ENCODE measurements around the gene ANO6.

The ANO6 gene

DNA sequence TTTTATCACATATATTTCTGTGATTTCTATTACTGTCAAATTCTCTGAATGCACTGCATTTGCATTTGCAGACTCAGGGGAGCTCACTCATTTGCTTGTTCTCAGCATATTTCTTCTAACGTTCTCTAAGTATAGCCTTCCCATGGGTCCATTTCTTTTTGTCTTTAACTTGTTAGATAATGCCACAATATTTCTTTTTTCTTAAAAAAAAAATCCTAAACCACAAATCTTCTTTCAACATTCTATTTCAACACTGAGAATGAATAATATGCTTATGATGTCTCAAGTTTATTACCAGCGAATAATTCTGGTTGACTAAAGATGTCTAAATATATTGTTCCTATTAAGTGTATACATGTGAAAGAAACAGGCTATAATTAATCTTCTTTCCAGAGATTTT lies 200.2 kb downstream of the ANO6 start:
- DNase-seq, result no peak

DNA sequence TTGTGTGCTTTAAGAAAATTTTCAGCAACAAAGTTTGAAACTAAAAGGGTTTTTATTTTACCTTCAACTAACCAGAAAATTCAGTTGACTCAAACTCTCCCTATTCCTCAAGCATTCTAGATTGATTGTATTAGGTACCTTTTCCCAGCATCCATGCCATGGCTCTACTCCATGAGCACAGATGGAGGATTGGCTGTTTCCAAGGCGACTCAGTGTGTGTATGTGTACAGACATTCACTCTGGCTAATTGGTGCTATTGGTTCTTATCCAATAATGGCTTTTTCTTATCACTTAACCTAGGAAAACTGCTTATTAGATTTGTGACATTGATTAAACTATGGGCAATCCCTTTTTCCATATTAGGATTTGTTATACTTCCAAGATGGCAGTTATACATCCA lies 202.6 kb downstream of the ANO6 start:
- DNase-seq, result no peak

DNA sequence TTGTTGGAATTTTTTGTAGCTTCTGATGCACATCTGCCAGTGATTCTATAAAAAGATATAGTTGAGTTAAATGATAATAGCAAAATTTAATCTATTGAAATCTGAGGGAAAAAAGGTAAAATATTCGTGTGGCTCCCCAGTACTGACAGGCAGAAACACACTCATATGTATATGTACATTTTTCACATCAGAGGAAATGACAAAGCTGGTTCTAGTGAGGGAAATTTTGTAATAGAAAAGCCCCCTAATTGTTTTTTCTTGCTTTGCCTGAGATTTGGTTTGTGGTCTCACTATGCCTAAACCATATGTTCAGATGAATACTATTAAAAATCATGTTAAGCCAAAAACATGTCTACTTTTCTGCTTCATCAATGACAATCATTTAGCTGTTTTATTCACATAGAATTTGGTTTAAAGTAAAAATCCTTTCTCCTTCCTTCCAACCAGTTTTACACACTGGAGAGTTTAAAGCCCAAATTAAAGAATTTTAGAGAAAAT lies 203.5 kb downstream of the ANO6 start:
- DNase-seq, result no peak

DNA sequence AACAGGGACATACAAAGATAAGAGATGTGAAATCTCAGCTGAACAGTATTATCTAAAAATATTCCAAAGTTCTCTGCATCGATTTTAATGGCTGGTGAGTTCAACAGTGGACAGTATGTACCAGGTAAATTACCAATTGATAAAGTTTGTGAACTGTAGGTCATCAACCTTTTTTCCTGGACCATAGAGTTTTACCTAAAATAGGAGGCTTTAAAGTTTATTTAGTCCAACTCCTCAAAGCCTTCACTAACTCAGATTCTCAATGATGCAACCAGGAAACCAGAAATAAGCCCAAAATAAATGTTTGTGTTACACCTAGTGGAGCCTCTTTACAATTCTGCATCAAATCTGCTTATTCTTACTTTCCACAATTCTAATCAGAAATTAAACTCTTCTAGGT lies 205.8 kb downstream of the ANO6 start:
- DNase-seq, result no peak

DNA sequence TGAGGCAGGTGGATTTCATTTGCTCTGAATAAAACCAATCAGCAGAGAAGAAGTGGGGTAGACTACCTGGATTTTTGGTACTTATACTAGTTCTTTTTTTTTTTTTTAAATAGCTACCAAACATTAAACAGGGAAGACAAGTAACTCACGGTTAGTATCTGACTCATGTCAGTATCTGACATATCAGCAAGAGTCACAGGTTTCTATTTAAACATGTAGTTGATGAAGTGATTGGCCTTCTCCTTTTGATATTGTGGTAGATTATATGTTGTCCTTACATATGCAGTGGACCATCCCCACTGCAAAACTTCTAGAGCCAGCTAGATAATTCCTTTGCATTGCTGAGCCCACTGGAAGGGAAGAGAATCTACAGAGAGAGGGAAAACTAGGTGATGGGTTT lies 208.0 kb downstream of the ANO6 start:
- DNase-seq, result no peak

DNA sequence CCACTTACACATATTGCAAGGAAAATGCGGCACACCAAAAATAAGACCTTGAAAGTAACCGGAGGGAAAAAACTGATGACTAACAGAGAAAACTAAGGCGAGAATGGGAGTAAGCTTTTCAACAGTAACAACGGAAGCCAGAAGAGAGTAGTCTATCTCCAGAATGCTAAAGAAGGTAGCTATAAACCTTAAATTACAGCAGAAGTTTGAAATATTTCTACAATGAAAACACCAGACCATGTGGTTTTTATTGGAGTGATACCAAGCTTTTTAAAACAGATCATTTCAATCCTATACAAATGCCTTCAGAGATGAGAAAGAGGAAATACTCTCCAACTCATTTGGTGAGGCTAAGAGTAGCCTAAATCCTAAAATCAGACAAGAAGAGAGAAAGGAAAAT lies 209.5 kb downstream of the ANO6 start:
- DNase-seq, result no peak

DNA sequence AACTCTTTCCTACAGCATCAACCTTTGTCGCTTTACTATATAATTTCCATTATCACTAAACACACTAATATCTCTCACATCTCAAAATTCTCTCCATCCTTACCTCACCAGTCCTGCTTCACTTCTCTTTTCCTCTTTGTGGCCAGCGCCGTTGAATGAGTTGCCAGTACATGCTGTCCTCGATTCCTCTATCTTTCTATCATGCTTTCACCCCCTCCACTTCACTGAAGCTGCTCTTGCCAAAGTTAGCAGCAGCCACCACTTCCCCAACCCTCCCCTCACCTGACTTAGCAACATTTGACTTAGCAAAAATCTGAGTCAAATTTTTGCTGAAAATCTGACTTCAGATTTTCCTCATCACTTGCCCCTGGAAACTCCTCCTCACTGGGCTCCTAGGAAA lies 210.4 kb downstream of the ANO6 start:
- no peak for DNase-seq

DNA sequence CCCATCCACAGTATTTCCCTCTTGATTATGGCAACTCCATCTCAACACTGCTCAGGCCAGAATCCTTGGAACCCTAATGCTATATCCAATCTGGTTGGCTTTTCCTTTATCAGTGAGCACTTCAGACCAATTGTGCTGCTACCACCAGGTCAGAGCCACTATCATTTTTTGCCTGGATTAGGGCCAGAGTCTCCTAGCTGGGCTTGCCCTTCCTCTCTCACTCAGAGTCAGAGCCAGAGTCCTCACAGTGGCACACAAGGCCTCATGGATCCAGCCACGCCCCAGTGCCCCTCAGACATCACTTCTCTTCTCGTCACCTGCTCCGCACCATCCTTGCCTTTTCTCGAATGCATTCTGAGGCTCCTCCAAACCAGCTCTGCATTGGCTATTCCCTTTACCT lies 211.1 kb downstream of the ANO6 start:
- no peak for DNase-seq

DNA sequence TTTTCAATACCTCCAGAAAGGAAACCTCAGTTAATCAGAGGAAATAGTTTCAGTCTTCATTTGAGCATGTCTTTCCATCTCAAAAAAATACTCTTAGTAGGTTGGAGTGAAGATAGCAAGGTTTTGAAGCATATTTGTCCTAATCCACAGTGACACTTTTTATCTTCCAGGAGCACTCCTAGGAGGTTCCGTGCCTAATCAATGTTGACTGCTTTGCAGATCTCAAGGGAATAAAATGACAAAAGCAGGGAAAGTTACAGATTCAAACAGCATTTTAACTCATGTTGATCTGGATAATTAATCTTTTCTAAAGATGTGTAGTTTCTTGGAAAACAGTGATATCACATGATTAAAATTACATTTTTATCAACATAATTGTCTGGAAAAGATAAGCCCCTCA lies 213.9 kb downstream of the ANO6 start:
- DNase-seq, result no peak

DNA sequence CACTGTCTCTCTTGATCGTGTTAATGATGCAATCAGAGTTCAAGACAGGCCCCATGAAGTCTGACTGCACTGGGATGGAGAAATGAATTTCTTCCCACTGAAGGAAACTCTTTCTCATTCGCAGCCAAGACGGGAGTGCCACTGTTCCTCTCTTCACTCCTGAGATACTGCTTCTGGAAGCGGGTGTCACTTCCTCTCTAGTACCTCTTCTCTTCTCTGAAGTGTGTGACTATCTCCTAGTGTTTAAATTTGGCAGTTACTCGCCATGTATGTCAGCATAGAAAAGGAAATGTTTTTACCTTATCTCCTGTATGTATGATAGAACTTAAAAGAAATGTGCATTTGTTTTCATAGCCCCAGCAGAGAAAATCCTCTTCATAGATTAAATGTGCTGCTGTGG lies 215.2 kb downstream of the ANO6 start:
- no peak for DNase-seq

DNA sequence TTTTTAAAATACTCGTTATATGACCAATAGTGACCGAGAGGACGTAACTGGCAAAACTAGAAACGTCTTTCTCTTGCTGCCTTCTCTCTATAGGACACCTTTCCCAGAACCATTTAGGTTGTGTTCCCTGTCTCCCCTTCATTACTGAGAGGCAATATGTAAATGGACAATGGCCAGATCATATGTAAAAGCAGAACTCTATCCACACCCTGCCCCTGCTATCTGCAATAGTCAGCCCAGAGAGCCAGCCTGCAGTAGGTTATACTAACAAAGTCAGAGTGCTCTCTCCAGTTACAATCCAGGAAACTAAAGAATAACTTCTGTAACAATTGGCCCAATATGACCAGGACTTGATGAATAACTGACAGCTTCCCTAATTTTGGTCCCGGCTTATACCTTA lies 216.8 kb downstream of the ANO6 start:
- DNase-seq, result no peak

DNA sequence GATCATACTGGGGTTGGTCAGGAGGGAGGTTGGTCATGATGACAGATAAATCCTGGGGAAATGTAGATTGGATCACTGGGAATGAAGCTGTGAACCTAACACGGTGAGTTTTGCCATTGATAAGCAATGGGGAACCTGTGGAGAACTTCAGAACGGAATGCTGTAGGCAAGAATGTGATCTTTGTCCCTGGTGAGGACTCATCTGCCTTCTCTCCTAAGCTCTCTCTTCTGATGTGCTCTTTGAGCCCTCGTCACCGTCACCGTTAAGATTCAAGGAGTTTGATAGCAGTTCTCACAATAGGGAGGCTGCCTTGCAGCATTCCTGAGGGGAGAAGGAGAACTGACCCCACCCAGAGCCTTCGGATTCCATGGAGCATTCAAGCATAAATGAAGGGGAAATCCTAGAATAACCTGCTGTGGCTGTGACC lies 217.6 kb downstream of the ANO6 start:
- no peak for DNase-seq

DNA sequence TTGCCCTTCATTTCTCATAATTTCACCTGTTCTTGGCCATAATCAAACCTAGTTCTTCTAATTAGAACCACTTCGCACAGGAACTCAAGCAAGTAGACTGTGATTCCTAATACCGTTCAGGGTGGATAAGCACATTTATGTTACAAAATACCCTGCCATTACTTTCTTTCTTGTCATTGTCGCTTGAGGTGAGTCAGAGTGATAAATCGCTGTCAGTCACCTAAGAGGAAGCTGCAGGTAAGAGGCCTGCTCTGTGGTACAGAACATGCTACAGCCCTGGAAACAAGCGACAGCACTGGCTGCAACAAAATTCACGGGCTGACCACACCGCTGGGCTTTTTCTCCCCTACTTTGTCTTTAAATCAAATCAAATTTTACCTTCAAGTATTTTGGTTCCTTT lies 218.2 kb downstream of the ANO6 start:
- no peak for DNase-seq

DNA sequence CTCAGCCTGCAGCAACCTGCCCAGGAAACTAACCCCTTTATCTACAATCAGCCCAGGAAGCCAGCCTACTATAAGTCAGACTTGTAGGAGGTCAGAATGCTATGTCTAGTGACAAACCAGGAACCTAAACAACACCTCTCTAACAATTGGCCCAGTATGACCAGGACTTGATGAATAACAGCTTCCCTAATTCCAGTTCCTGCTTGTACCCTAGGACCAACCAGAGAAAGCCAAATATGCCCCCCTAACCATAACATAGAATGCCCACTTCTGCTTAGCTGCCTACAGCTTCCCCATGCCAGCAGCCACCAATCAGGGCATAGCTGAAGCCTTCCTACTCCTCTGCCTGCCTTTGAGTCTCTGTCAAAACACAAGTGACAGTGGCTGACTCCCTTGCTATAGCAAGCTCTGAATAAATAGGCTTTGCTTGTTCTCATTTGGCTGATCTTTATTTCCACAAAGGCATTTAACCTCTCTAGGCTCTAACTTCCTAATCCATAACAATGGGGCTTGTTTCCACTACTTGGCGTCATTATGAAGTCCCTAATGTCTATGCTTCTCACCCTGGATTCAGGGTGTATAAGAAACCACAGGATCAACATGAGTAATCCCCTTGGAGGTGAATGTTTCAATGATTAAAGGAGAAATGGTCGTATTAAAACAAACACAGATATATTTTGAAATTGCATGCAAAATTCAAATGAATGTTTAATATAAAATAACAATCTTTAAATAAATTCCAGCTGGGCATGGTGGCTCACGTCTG lies 220.2 kb downstream of the ANO6 start:
- no peak for DNase-seq

DNA sequence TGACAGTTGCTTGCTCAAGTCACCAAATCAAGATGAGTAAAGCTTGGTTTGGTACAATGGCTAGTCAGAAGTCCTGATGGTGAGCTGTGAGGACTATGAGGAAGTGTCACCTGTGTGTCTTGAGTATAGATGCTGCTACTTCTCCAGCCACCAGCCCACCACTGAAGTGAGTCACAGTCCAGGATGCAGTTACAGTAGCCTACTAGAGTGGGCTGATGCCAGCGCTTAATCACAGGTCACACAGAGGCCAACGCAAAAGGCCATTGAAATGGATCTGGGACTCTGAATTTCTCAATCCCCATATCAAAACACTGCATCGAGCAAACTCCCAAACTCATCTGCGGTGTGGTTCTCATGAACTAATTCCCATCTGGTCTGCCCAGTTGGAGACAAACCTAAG lies 223.1 kb downstream of the ANO6 start:
- no peak for DNase-seq

DNA sequence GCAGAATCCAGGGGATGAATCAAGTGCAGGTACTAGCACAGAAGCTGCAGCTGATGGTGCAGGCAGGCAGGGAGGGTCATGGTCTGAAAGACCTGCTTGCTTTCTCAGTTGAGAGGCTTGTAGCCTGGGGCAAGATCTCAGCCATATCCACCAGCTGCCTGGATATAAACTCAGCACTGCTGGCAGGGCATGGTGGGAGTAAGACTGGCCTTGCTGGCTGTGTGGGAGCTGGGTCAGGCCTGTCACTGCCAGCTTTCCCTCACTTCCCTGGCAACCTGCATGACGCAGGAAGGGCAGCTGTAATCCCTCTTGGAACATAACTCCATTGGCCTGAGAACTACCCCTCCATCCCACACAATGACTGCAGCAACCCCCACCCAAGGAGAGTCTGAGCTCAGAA lies 230.1 kb downstream of the ANO6 start:
- no peak for DNase-seq

DNA sequence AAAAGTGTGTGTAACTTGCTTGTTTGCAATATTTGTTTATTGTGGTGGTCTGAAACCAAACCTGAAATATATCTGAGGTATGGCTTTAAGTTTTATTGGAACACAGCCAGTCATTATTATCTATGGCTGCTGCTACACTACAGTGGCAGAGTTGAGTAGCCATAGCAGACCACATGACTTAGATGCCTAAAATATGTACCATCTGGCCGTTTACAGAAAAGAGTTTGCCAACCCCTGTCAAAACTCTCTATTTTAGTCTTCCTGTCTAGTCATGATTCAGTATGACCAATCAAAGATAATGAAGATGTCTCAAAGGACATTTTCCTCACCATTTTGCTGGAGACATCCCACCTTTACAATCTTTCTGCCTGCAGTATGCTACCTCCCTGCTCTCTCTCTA lies 242.3 kb downstream of the ANO6 start:
- no peak for DNase-seq

DNA sequence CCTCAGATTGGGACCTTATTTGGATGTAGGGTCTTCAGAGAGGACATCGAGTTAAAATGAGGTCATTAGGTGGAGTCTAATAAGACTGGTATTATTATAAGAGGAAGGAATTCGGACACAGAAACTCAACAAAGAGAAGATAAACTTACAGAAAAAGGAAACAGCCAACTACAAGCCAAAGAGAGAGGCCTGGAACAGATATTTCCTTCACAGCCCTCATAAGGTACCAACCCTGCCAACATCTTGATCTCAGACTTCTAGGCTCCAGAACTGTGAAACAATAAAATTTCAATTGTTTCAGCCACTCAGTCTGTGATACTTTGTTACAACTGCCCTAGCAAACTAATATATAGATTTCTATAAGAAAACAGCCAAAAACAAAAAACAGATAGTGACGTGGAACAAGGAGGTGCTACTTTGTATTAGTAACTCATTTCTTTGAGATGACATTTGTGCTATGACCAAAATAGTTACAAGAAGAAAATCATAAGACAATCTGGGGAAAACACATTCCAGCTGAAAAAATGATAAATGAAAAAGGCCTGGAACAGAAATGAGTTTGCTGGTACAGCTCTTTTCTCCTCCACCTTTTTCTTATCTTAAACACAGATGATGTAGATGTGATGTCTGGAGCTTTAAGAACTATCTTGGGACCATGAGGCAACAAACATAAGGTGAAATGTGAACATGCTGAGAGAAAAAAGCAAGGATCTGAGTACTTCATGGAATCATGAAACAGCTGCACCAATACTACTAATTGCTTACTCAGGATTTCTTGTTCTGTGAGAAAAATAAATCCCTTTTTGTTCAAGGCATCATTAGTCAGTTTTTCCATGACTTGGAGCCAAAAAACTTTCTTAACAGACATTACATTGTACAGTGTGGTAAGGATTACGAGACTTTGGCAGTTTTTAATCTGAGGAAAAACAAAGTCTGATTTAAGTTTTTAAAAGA lies 243.2 kb downstream of the ANO6 start:
- DNase-seq, result no peak

DNA sequence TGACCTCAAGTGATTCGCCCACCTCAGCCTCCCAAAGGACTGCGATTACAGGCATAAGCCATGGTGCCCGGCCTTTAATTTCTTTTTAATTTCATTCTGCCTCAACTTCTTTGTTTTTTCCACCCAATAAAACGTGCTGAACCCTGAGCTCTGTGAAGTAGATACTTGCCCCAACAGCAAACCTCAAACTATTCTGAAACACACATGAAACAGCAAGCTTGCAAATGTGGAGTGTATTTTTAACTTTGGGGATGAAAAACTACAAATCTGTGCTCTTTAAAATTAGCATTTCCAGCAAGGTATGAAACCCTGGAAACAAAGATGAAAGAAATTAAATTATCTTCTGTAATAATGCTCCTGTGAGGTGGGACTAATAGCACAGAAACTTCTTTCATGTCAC lies 246.6 kb downstream of the ANO6 start:
- DNase-seq, result no peak

DNA sequence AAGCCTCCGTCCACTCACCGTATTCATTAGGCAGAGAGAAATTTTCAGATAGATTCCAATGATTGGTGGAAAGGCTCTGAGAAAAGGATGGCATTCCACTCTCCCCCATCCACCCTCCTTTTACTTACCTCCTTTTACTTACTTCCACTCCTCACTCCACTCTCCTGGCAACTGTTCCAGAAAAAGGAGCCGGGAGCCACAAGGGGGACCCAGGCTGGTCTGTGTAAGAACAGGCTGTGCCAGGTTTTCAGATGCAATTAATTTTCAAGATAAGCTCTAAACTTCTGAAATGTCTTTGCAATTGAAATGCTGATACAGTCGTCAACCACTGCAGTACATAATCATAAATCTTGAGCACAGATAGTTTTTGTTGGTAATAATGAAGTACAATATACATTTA lies 248.8 kb downstream of the ANO6 start:
- no peak for DNase-seq

DNA sequence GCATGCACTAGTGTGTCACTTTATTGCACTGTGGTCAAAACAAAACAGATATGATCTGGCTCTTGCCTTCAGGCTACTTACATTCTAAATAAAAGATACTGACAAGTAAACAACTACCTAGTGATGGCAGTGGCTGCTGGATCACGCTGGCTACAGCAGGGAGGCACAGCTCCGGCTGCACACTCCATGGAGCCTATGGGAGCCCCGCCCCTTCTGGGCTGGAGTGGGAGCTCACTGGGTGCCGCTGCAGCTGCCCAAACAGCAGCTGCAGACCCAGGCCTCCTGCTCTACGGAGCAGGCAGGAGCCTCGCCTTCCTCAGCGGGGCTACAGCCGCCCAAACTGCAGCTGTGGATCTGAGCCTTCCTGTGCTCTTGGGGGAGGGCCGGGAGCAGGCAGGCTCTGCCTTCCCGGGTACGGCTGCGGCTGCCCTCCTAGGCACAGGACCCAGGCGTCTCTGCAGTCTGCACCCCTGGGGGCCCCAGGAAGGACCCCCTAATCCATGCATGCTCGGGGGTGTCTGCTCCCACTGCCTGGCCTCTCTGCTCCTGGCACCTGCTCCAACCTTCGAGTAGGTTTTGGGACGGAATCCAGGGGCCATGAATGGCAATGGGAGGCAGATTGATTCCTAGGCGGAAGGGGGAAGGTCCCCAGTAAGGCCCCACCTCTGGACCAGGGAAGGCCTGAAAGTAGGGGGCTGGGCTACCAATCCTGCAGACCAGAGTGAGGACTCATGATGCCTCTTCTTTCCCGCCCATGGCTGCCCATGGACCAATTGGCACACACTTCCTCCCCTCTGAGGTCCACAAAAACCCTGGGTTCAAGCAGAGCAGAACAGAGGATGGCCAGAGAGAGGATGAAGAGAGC lies 253.1 kb downstream of the ANO6 start:
- DNase-seq, result no peak

DNA sequence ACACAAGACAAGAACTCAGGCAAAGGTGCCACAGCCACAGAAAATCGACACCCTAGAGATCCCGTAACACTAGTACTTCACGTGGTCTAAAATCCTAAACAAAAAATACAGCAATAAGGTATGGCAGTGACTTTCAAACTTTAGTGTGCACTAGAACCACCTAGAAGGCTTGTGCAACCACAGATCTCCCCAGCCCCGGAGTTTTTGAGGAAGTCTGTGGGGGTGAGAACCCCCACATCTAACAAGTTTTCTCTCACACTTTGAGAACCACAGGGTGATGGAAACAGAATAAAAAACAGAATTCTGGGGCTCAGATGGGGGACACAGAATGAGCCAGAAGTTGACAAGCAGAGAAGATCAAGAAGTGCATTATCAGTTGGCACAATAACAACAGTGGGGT lies 254.0 kb downstream of the ANO6 start:
- DNase-seq, result no peak

DNA sequence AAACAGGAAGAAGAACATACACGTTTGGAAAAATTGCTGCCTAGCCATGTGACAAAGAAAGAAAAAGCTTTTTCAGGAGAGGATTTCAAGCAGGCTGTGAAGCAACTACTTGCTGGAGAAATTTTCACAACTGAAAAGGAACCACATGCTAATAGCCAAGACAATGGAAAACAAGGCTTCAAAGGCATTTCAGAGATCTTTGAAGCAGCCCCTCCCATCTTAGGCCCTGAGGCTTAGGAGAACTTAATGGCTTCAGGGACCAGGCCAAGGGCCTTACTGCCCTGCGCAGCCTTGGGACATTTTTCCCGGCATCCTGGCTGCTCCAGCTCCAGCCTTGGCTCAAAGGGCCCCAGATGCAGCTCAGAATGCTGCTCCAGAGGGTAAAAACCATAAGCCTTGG lies 257.7 kb downstream of the ANO6 start:
- no peak for DNase-seq

All from NCI-H2081 (cell line).